Endothelial cell of umbilical vein (primary cell): Measurements from ENCODE around the gene PPP1R13B. TPM values are rescaled to one million over a fixed set of nuclear protein-coding genes. Genes with fewer than 3 reads are reported as not detected.

Experiments
- BruUV-seq: library from RNA; stranded (reverse); fragments of 400-500 nt; replicated peaks from 2 replicates; lab custom pipeline; 2021; lab: Mats Ljungman, UMichigan
- CTCF ChIA-PET: fragments of 300-600, 350-600 bp; sonication (Branson Sonifier 250); formaldehyde crosslinking; loops from one replicate; lab custom pipeline; 2021; ENCODE audit warnings: antibody characterized with exemption, inconsistent platforms; lab: Charles Lee
- POLR2A ChIA-PET: fragments of 300-600, 350-600 bp; sonication (Branson Sonifier 250); formaldehyde crosslinking; loops from one replicate; lab custom pipeline; 2021; ENCODE audit warnings: antibody characterized with exemption, inconsistent platforms; lab: Charles Lee
- DNase-seq: peaks from one replicate; pipeline ENCODE4 v3.0.0-alpha.2; 2011; ENCODE audit warnings: low read depth, low spot score
- FAIRE-seq: peaks from 2 replicates; lab custom pipeline; 2011; peaks lifted over from hg19 to GRCh38; lab: Jason Lieb, UNC
- H2AFZ ChIP-seq: 2 replicates; pipeline ENCODE4 v1.6.0; 2012; ENCODE audit warnings: low read depth, low read length, control low read depth, inconsistent platforms
- H3K27ac ChIP-seq: 2 replicates; pipeline ENCODE4 v1.5.1; 2011; ENCODE audit warnings: low read depth, mild to moderate bottlenecking, control low read depth, low read length, moderate library complexity; ENCODE audit not compliant: insufficient read depth
- H3K27me3 ChIP-seq, 2 experiments: 2 replicates each; pipeline versions ENCODE4 v1.6.0 to v1.6.1; 2011; ENCODE audit warnings: low read length in 2 of 2, mixed read lengths in 1 of 2; ENCODE audit not compliant: control insufficient read depth in 2 of 2, insufficient read depth in 2 of 2
- H3K36me3 ChIP-seq, 2 experiments: 2 replicates in 1 of 2; 3 replicates in 1 of 2; pipeline ENCODE4 v1.5.1; 2011; ENCODE audit warnings: low read length in 2 of 2, mild to moderate bottlenecking in 1 of 2, moderate library complexity in 1 of 2; ENCODE audit not compliant: control insufficient read depth in 2 of 2, insufficient read depth in 2 of 2; ENCODE audit errors: extremely low read depth in 1 of 2
- H3K4me1 ChIP-seq: 3 replicates; pipeline ENCODE4 v1.5.1; 2011; ENCODE audit warnings: mild to moderate bottlenecking, low read length; ENCODE audit not compliant: control insufficient read depth, insufficient read depth; ENCODE audit errors: extremely low read depth
- H3K4me2 ChIP-seq: 2 replicates; pipeline ENCODE4 v1.6.1; 2011; ENCODE audit warnings: low read length, control low read depth, mixed read lengths; ENCODE audit not compliant: insufficient read depth
- H3K4me3 ChIP-seq, 3 experiments: fragments of 200-600 bp in 1 of 3; sonication (generic), shearing (Covaris generic) in 1 of 3; replicated peaks in 1 of 3; 2 replicates each; pipeline ENCODE4 v1.5.1; 2011 to 2016; ENCODE audit warnings: control low read depth in 3 of 3, low read length in 3 of 3, mild to moderate bottlenecking in 2 of 3, inconsistent platforms in 1 of 3, low read depth in 1 of 3, moderate library complexity in 1 of 3; ENCODE audit not compliant: insufficient read depth in 1 of 3
- H3K79me2 ChIP-seq: 2 replicates; pipeline ENCODE4 v1.6.0; 2012; ENCODE audit warnings: low read length, inconsistent platforms; ENCODE audit not compliant: control insufficient read depth, insufficient read depth
- H3K9ac ChIP-seq: replicated peaks from 2 replicates; pipeline ENCODE3; 2011; ENCODE audit warnings: low read length, control low read depth; ENCODE audit not compliant: insufficient read depth; ENCODE audit errors: extremely low read depth
- H3K9me1 ChIP-seq: replicated peaks from 3 replicates; pipeline ENCODE4 v1.6.0; 2011; ENCODE audit warnings: mild to moderate bottlenecking, low read length; ENCODE audit not compliant: control insufficient read depth, insufficient read depth; ENCODE audit errors: extremely low read depth
- H3K9me3 ChIP-seq: replicated peaks from 2 replicates; pipeline ENCODE4 v1.5.1; 2012; ENCODE audit warnings: low read length, inconsistent platforms; ENCODE audit not compliant: control insufficient read depth, insufficient read depth
- H4K20me1 ChIP-seq: replicated peaks from 2 replicates; pipeline ENCODE3; 2011; ENCODE audit warnings: mild to moderate bottlenecking, low read length; ENCODE audit not compliant: control insufficient read depth, insufficient read depth; ENCODE audit errors: extremely low read depth
- CTCF ChIP-seq, 2 donors: IDR thresholded peaks; 1 replicate in 1 of 2; 2 replicates in 1 of 2; pipeline ENCODE4 v1.5.1; 2011; ENCODE audit warnings: low read length in 2 of 2, mild to moderate bottlenecking in 2 of 2, moderate library complexity in 2 of 2, control low read depth in 1 of 2, inconsistent platforms in 1 of 2, low read depth in 1 of 2; ENCODE audit not compliant: insufficient read depth in 1 of 2; ENCODE audit errors: extremely low read depth in 1 of 2
- EZH2 ChIP-seq: IDR thresholded peaks from 2 replicates; pipeline ENCODE4 v1.6.1; 2012; ENCODE audit warnings: borderline replicate concordance, low read depth, mild to moderate bottlenecking, moderate library complexity, low read length, inconsistent platforms; ENCODE audit not compliant: severe bottlenecking
- FOS ChIP-seq: IDR thresholded peaks from 2 replicates; pipeline ENCODE4 v1.6.1; 2011; ENCODE audit warnings: mild to moderate bottlenecking, low read length, moderate library complexity, borderline replicate concordance; ENCODE audit not compliant: insufficient read depth
- GATA2 ChIP-seq: IDR thresholded peaks from 2 replicates; pipeline ENCODE4 v1.7.0; 2011; ENCODE audit warnings: low read depth, mild to moderate bottlenecking, moderate library complexity, mixed read lengths, low read length; ENCODE audit not compliant: insufficient read length, insufficient read depth
- JUN ChIP-seq: IDR thresholded peaks from 2 replicates; pipeline ENCODE4 v1.6.1; 2011; ENCODE audit warnings: borderline replicate concordance, low read depth; ENCODE audit not compliant: insufficient read length, insufficient read depth
- MYC ChIP-seq: IDR thresholded peaks from one replicate; pipeline ENCODE4 v1.6.1; 2011; ENCODE audit warnings: mild to moderate bottlenecking, low read depth, low read length
- POLR2A ChIP-seq: IDR thresholded peaks from 2 replicates; pipeline ENCODE4 v1.6.1; 2012; ENCODE audit warnings: low read depth, mild to moderate bottlenecking, control low read depth, low read length
- POLR2AphosphoS5 ChIP-seq: IDR thresholded peaks from 2 replicates; pipeline ENCODE4 v1.6.1; 2012; ENCODE audit warnings: low read depth, mild to moderate bottlenecking, control low read depth, low read length, moderate library complexity; ENCODE audit not compliant: insufficient read depth
- dilution Hi-C: fragments of 300-500 bp; cut with MboI; formaldehyde crosslinking; loops from one replicate; pipeline ENCODE4 v1.15.0; 2019; ENCODE audit warnings: low sequenced_read_pairs; ENCODE audit not compliant: extremely low pct_ligation_motif_present
- intact Hi-C: fragments of 100-400 bp; cut with micrococcal nuclease; formaldehyde crosslinking; loops from one replicate; pipeline ENCODE4 v1.10.0; 2022
- polyA plus RNA-seq, 4 experiments: library from polyadenylated mRNA; depleted of rRNA in 3 of 4; stranded (reverse) in 3 of 4; unstranded in 1 of 4; fragments of >200 nt; gene quantifications; 2 replicates each; pipeline versions ENCODE4 v1.2.1 to v1.2.3, GENCODE V29; 2011 to 2012; ENCODE audit warnings: missing spikeins in 1 of 4
- total RNA-seq: library from RNA; stranded (reverse); gene quantifications from 2 replicates; pipeline ENCODE4 v1.2.3, GENCODE V29; 2021
- TF ChIP-seq, protein P1 (sequence below): IDR thresholded peaks from 2 replicates; pipeline ENCODE4 v1.6.1; 2011; ENCODE audit not compliant: insufficient read depth, insufficient read length

Gene PPP1R13B
- total and polyA plus RNA-seq, 2 donors (not counting 3 experiments of a cell fraction or from before 2014, with no cell fraction given): 10.0 to 30.0 TPM

- intact Hi-C loops: loop anchor here (1.0 to 5.0 kb wide), 4 partner anchors 9 to 129 kb away; partner anchors contain the start of genes XRCC3 and ZFYVE21
- Histone ChIP-seq H3K9me1 (no peaks in the 10 kb centered on the region), H2AFZ (peak overlapping the region; percentile 78), H3K4me1 (peaks cover 15% of the 10 kb centered on the region), H3K27ac (no peak overlapping the region), H3K36me3 (no peaks in the 10 kb centered on the region), H3K4me2 (peak overlapping the region; percentile 97), H3K79me2 (peaks cover 15% of the 10 kb centered on the region), H3K27me3 (no peaks in the 10 kb centered on the region), H3K9me3 (no peaks in the 10 kb centered on the region), H4K20me1 (no peaks in the 10 kb centered on the region), H3K9ac (peak overlapping the region; percentile 38), H3K4me3 (peak overlapping the region; percentile 31 to 83 (median 77))
- peak; percentile 26 for DNase-seq
- FAIRE-seq: no peak
- dilution Hi-C loops: no loop called here
- BruUV-seq: no TSS peak
- TF ChIP-seq FOS (no peak), POLR2A (no peak), GATA2 (no peak), CTCF (IDR thresholded peaks at IDR 0.05; ENCODE audit: extremely low read depth in 1 of 2, insufficient read depth in 1 of 2, low read depth in 1 of 2, low read length in 2 of 2) (no peak), EZH2 (no peak), MYC (no peak), POLR2AphosphoS5 (no peak), JUN (no peak)
- TF ChIP-seq, protein P1, sequence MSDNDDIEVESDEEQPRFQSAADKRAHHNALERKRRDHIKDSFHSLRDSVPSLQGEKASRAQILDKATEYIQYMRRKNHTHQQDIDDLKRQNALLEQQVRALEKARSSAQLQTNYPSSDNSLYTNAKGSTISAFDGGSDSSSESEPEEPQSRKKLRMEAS: no peak
- ChIA-PET POLR2A (interaction anchor here (0.6 to 0.7 kb wide), 2 partner anchors 22 to 1350 kb away, joined by 3 read pairs; no protein-coding TSS in a partner anchor), CTCF (interaction anchor here (0.6 kb wide), 1 partner anchor 17 kb away, joined by 3 read pairs; no protein-coding TSS in a partner anchor)
These were observed 578 bp downstream of the PPP1R13B start for GRCh38 chr14:103846543-103847450.
